Stimulated activated CD4-positive, alpha-beta T cell treated with anti-CD3 and anti-CD28 coated beads, Interleukin-15, amount 100 ng/mL, for 24 hours (primary cell): Measurements from ENCODE around the gene OR5M8.

ENCODE experiments used
- DNase-seq: peaks from one replicate; pipeline ENCODE4 v3.0.0-alpha.2; 2020

The OR5M8 gene

GRCh38 chr11:56491270-56491669 lies at the start of gene OR5M8:
OR5M8 (minus strand) TSS chr11:56491370; CDS start chr11:56491370, 0 bp downstream.
- DNase-seq: no peak

- no peak for DNase-seq
Observed at GRCh38 chr11:56533054-56533740, 42.0 kb upstream of the OR5M8 start.

- DNase-seq: no peak
Observed at GRCh38 chr11:56531856-56532255, 40.7 kb upstream of the OR5M8 start.

GRCh38 chr11:56522008-56522407 lies 30.8 kb upstream of the OR5M8 start:
- no peak for DNase-seq

GRCh38 chr11:56513280-56513679 lies 22.1 kb upstream of the OR5M8 start:
- no peak for DNase-seq

GRCh38 chr11:56509439-56509838 lies 18.3 kb upstream of the OR5M8 start:
- DNase-seq: no peak

- DNase-seq: no peak
Observed at GRCh38 chr11:56497010-56497409, 5.8 kb upstream of the OR5M8 start.

- DNase-seq: no peak
Observed at GRCh38 chr11:56495117-56495516, 3.9 kb upstream of the OR5M8 start.

GRCh38 chr11:56486801-56487200 lies 4.4 kb downstream of the OR5M8 start:
- no peak for DNase-seq

GRCh38 chr11:56474729-56475235 lies 16.4 kb downstream of the OR5M8 start:
- DNase-seq: no peak

- no peak for DNase-seq
Observed at GRCh38 chr11:56473252-56473651, 17.9 kb downstream of the OR5M8 start, which contains the start of gene OR5M3. OR5M3 (minus strand) TSS chr11:56473352; CDS start chr11:56470497, 2,855 bp downstream.

- no peak for DNase-seq
Observed at GRCh38 chr11:56457076-56457475, 34.1 kb downstream of the OR5M8 start.

- DNase-seq: no peak
Observed at GRCh38 chr11:56453521-56453920, 37.6 kb downstream of the OR5M8 start.
